HEK293 (cell line): ENCODE measurements around the gene PRF1.

Experiments used
- CTCF ChIA-PET: fragments of 350-600 bp; formaldehyde crosslinking; extraction: SDS; loops from one replicate; lab custom pipeline; 2021; ENCODE audit warnings: antibody characterized with exemption; lab: Yijun Ruan, JAX
- POLR2A ChIA-PET: fragments of 300-600 bp; formaldehyde crosslinking; extraction: SDS; loops from one replicate; lab custom pipeline; 2020; ENCODE audit warnings: antibody characterized with exemption, inconsistent platforms; lab: Yijun Ruan, JAX
- H3K27ac ChIP-seq: fragments of 200-500 bp; sonication (Bioruptor generic); 2 replicates; pipeline ENCODE4 v1.5.1; 2014; ENCODE audit warnings: low read depth, low read length, control low read depth, inconsistent platforms; ENCODE audit errors: extremely low read depth
- H3K36me3 ChIP-seq, 2 experiments: fragments of 200-500 bp in 1 of 2; sonication (Bioruptor generic) in 1 of 2; 1 replicate in 1 of 2; 2 replicates in 1 of 2; pipeline ENCODE4 v1.5.1; 2014 to 2017; ENCODE audit warnings: inconsistent platforms in 2 of 2, low read length in 2 of 2; ENCODE audit not compliant: control insufficient read depth in 2 of 2, insufficient read depth in 1 of 2
- H3K4me1 ChIP-seq: fragments of 200-500 bp; sonication (Bioruptor generic); 2 replicates; pipeline ENCODE4 v1.5.1; 2014; ENCODE audit warnings: mild to moderate bottlenecking, low read length, inconsistent platforms; ENCODE audit not compliant: control insufficient read depth, insufficient read depth
- H3K4me3 ChIP-seq: 2 replicates; pipeline ENCODE4 v1.5.1; 2011; ENCODE audit warnings: low read depth, mild to moderate bottlenecking, control low read depth, low read length, moderate library complexity
- H3K9me3 ChIP-seq: fragments of 200-500 bp; sonication (Bioruptor generic); 2 replicates; pipeline ENCODE4 v1.5.1; 2014; ENCODE audit warnings: low read depth, low read length, inconsistent platforms; ENCODE audit not compliant: control insufficient read depth, insufficient read depth
- GLIS2 ChIP-seq: fragments of 450-650 bp; formaldehyde crosslinking; IDR thresholded peaks from 2 replicates; pipeline ENCODE4 v1.5.1; 2016; ENCODE audit warnings: missing biosample characterization, missing genetic modification characterization
- PRDM6 ChIP-seq: fragments of 450-650 bp; formaldehyde crosslinking; IDR thresholded peaks from 2 replicates; pipeline ENCODE4 v1.5.1; 2017; ENCODE audit warnings: missing biosample characterization, missing genetic modification characterization
- ZBTB49 ChIP-seq: fragments of 450-650 bp; formaldehyde crosslinking; IDR thresholded peaks from 2 replicates; pipeline ENCODE4 v1.5.1; 2016; ENCODE audit warnings: missing biosample characterization, missing genetic modification characterization, low read depth
- ZBTB6 ChIP-seq: fragments of 450-650 bp; formaldehyde crosslinking; IDR thresholded peaks from 2 replicates; pipeline ENCODE4 v1.5.1; 2017; ENCODE audit warnings: missing biosample characterization, missing genetic modification characterization
- ZFHX2 ChIP-seq: fragments of 450-650 bp; formaldehyde crosslinking; conservative IDR thresholded peaks from 2 replicates; pipeline ENCODE4 v1.5.1; 2016; ENCODE audit warnings: missing biosample characterization, missing genetic modification characterization
- ZNF18 ChIP-seq: fragments of 450-650 bp; formaldehyde crosslinking; IDR thresholded peaks from 2 replicates; pipeline ENCODE4 v1.5.1; 2016; ENCODE audit warnings: missing biosample characterization, missing genetic modification characterization
- ZNF214 ChIP-seq: fragments of 450-650 bp; formaldehyde crosslinking; IDR thresholded peaks from 2 replicates; pipeline ENCODE4 v1.5.1; 2017; ENCODE audit warnings: missing biosample characterization, mild to moderate bottlenecking, missing genetic modification characterization, borderline replicate concordance
- ZNF341 ChIP-seq: fragments of 450-650 bp; formaldehyde crosslinking; IDR thresholded peaks from 2 replicates; pipeline ENCODE4; 2016; ENCODE audit warnings: low read depth, missing biosample characterization, missing genetic modification characterization
- ZNF416 ChIP-seq: fragments of 450-650 bp; formaldehyde crosslinking; IDR thresholded peaks from 2 replicates; pipeline ENCODE4 v1.5.1; 2016; ENCODE audit warnings: missing biosample characterization, missing genetic modification characterization
- ZNF660 ChIP-seq: fragments of 450-650 bp; IDR thresholded peaks from 2 replicates; pipeline ENCODE4 v1.5.1; 2018; ENCODE audit warnings: missing biosample characterization, mild to moderate bottlenecking, missing genetic modification characterization
- ZNF677 ChIP-seq: fragments of 450-650 bp; IDR thresholded peaks from 2 replicates; pipeline ENCODE4 v1.5.0; 2018; ENCODE audit warnings: missing biosample characterization, mild to moderate bottlenecking, missing genetic modification characterization, moderate library complexity
- ZNF76 ChIP-seq: fragments of 450-650 bp; formaldehyde crosslinking; IDR thresholded peaks from 2 replicates; pipeline ENCODE4; 2016; ENCODE audit warnings: low read depth, missing biosample characterization, missing genetic modification characterization, borderline replicate concordance
- ZNF785 ChIP-seq: fragments of 450-650 bp; formaldehyde crosslinking; IDR thresholded peaks from 2 replicates; pipeline ENCODE4 v1.5.1; 2016; ENCODE audit warnings: missing biosample characterization, missing genetic modification characterization
- ZNF791 ChIP-seq: fragments of 450-650 bp; formaldehyde crosslinking; IDR thresholded peaks from 2 replicates; pipeline ENCODE4 v1.5.1; 2016; ENCODE audit warnings: missing biosample characterization, missing genetic modification characterization
- ZNF830 ChIP-seq: fragments of 450-650 bp; IDR thresholded peaks from 2 replicates; pipeline ENCODE4 v1.5.0; 2018; ENCODE audit warnings: missing biosample characterization, missing genetic modification characterization, low read depth, mild to moderate bottlenecking, moderate library complexity

The PRF1 gene

GRCh38 chr10:70596860-70597809, 5.4 kb downstream of the PRF1 start:
- H3K4me1 ChIP-seq = no peaks in the 10 kb centered on the region
- ChIA-PET CTCF (interaction anchor here (0.5 to 1.8 kb wide), 6 partner anchors 14 to 727 kb away, joined by 3 to 8 read pairs (median 4); no protein-coding TSS in a partner anchor), POLR2A (interaction anchor here (0.6 kb wide), 1 partner anchor 227 kb away, joined by 3 read pairs; no protein-coding TSS in a partner anchor)
- TF ChIP-seq ZNF76 = no peak
- no peak for TF ChIP-seq ZBTB49
- no peak for TF ChIP-seq ZNF18
- TF ChIP-seq GLIS2 (tag by site-specific recombination) = no peak
- TF ChIP-seq ZNF791 (tag by site-specific recombination) = no peak
- TF ChIP-seq ZNF416 (tag by site-specific recombination) = no peak
- TF ChIP-seq ZNF830 (tag by site-specific recombination) = no peak
- TF ChIP-seq ZNF341 = peak; percentile 39; the same call in 1 of the 2 replicates
- H3K36me3 ChIP-seq = no peaks in the 10 kb centered on the region
- no peak overlapping the region for H3K27ac ChIP-seq
- H3K9me3 ChIP-seq = no peaks in the 10 kb centered on the region
- no peak overlapping the region for H3K4me3 ChIP-seq

- Histone ChIP-seq H3K36me3 (no peaks in the 10 kb centered on the region), H3K27ac (no peak overlapping the region), H3K9me3 (no peaks in the 10 kb centered on the region), H3K4me3 (no peak overlapping the region), H3K4me1 (no peaks in the 10 kb centered on the region)
- TF ChIP-seq ZFHX2 (tag by site-specific recombination) (no peak), ZNF660 (tag by site-specific recombination) (no peak), ZNF785 (tag by site-specific recombination) (no peak), ZNF214 (tag by site-specific recombination) (no peak), PRDM6 (tag by site-specific recombination) (no peak), ZBTB6 (tag by site-specific recombination) (no peak), ZNF677 (tag by site-specific recombination) (no peak)
- ChIA-PET POLR2A (no interaction called here), CTCF (interaction anchor here (1.2 to 1.8 kb wide), 2 partner anchors 46 to 47 kb away, joined by 3 to 8 read pairs; no protein-coding TSS in a partner anchor)
These were observed 6.3 kb downstream of the PRF1 start for GRCh38 chr10:70596110-70596798.
